Endothelial cell of umbilical vein (primary cell): ENCODE results near the gene CELF2. TPM values are rescaled to one million over a fixed set of nuclear protein-coding genes. Genes with fewer than 3 reads are reported as not detected.

ENCODE experiments used
- BruUV-seq: library from RNA; stranded (reverse); fragments of 400-500 nt; replicated peaks from 2 replicates; lab custom pipeline; 2021; lab: Mats Ljungman, UMichigan
- CTCF ChIA-PET: fragments of 300-600, 350-600 bp; sonication (Branson Sonifier 250); formaldehyde crosslinking; loops from one replicate; lab custom pipeline; 2021; ENCODE audit warnings: antibody characterized with exemption, inconsistent platforms; lab: Charles Lee
- POLR2A ChIA-PET: fragments of 300-600, 350-600 bp; sonication (Branson Sonifier 250); formaldehyde crosslinking; loops from one replicate; lab custom pipeline; 2021; ENCODE audit warnings: antibody characterized with exemption, inconsistent platforms; lab: Charles Lee
- DNase-seq: peaks from one replicate; pipeline ENCODE4 v3.0.0-alpha.2; 2011; ENCODE audit warnings: low read depth, low spot score
- FAIRE-seq: peaks from 2 replicates; lab custom pipeline; 2011; peaks lifted over from hg19 to GRCh38; lab: Jason Lieb, UNC
- H2AFZ ChIP-seq: 2 replicates; pipeline ENCODE4 v1.6.0; 2012; ENCODE audit warnings: low read depth, low read length, control low read depth, inconsistent platforms
- H3K27ac ChIP-seq: 2 replicates; pipeline ENCODE4 v1.5.1; 2011; ENCODE audit warnings: low read depth, mild to moderate bottlenecking, control low read depth, low read length, moderate library complexity; ENCODE audit not compliant: insufficient read depth
- H3K27me3 ChIP-seq, 2 experiments: 2 replicates each; pipeline versions ENCODE4 v1.6.0 to v1.6.1; 2011; ENCODE audit warnings: low read length in 2 of 2, mixed read lengths in 1 of 2; ENCODE audit not compliant: control insufficient read depth in 2 of 2, insufficient read depth in 2 of 2
- H3K36me3 ChIP-seq, 2 experiments: 2 replicates in 1 of 2; 3 replicates in 1 of 2; pipeline ENCODE4 v1.5.1; 2011; ENCODE audit warnings: low read length in 2 of 2, mild to moderate bottlenecking in 1 of 2, moderate library complexity in 1 of 2; ENCODE audit not compliant: control insufficient read depth in 2 of 2, insufficient read depth in 2 of 2; ENCODE audit errors: extremely low read depth in 1 of 2
- H3K4me1 ChIP-seq: 3 replicates; pipeline ENCODE4 v1.5.1; 2011; ENCODE audit warnings: mild to moderate bottlenecking, low read length; ENCODE audit not compliant: control insufficient read depth, insufficient read depth; ENCODE audit errors: extremely low read depth
- H3K4me2 ChIP-seq: 2 replicates; pipeline ENCODE4 v1.6.1; 2011; ENCODE audit warnings: low read length, control low read depth, mixed read lengths; ENCODE audit not compliant: insufficient read depth
- H3K4me3 ChIP-seq, 3 experiments: fragments of 200-600 bp in 1 of 3; sonication (generic), shearing (Covaris generic) in 1 of 3; replicated peaks in 1 of 3; 2 replicates each; pipeline ENCODE4 v1.5.1; 2011 to 2016; ENCODE audit warnings: control low read depth in 3 of 3, low read length in 3 of 3, mild to moderate bottlenecking in 2 of 3, inconsistent platforms in 1 of 3, low read depth in 1 of 3, moderate library complexity in 1 of 3; ENCODE audit not compliant: insufficient read depth in 1 of 3
- H3K79me2 ChIP-seq: 2 replicates; pipeline ENCODE4 v1.6.0; 2012; ENCODE audit warnings: low read length, inconsistent platforms; ENCODE audit not compliant: control insufficient read depth, insufficient read depth
- H3K9ac ChIP-seq: replicated peaks from 2 replicates; pipeline ENCODE3; 2011; ENCODE audit warnings: low read length, control low read depth; ENCODE audit not compliant: insufficient read depth; ENCODE audit errors: extremely low read depth
- H3K9me1 ChIP-seq: replicated peaks from 3 replicates; pipeline ENCODE4 v1.6.0; 2011; ENCODE audit warnings: mild to moderate bottlenecking, low read length; ENCODE audit not compliant: control insufficient read depth, insufficient read depth; ENCODE audit errors: extremely low read depth
- H3K9me3 ChIP-seq: replicated peaks from 2 replicates; pipeline ENCODE4 v1.5.1; 2012; ENCODE audit warnings: low read length, inconsistent platforms; ENCODE audit not compliant: control insufficient read depth, insufficient read depth
- H4K20me1 ChIP-seq: replicated peaks from 2 replicates; pipeline ENCODE3; 2011; ENCODE audit warnings: mild to moderate bottlenecking, low read length; ENCODE audit not compliant: control insufficient read depth, insufficient read depth; ENCODE audit errors: extremely low read depth
- CTCF ChIP-seq, 2 donors: IDR thresholded peaks; 1 replicate in 1 of 2; 2 replicates in 1 of 2; pipeline ENCODE4 v1.5.1; 2011; ENCODE audit warnings: low read length in 2 of 2, mild to moderate bottlenecking in 2 of 2, moderate library complexity in 2 of 2, control low read depth in 1 of 2, inconsistent platforms in 1 of 2, low read depth in 1 of 2; ENCODE audit not compliant: insufficient read depth in 1 of 2; ENCODE audit errors: extremely low read depth in 1 of 2
- EZH2 ChIP-seq: IDR thresholded peaks from 2 replicates; pipeline ENCODE4 v1.6.1; 2012; ENCODE audit warnings: borderline replicate concordance, low read depth, mild to moderate bottlenecking, moderate library complexity, low read length, inconsistent platforms; ENCODE audit not compliant: severe bottlenecking
- FOS ChIP-seq: IDR thresholded peaks from 2 replicates; pipeline ENCODE4 v1.6.1; 2011; ENCODE audit warnings: mild to moderate bottlenecking, low read length, moderate library complexity, borderline replicate concordance; ENCODE audit not compliant: insufficient read depth
- GATA2 ChIP-seq: IDR thresholded peaks from 2 replicates; pipeline ENCODE4 v1.7.0; 2011; ENCODE audit warnings: low read depth, mild to moderate bottlenecking, moderate library complexity, mixed read lengths, low read length; ENCODE audit not compliant: insufficient read length, insufficient read depth
- JUN ChIP-seq: IDR thresholded peaks from 2 replicates; pipeline ENCODE4 v1.6.1; 2011; ENCODE audit warnings: borderline replicate concordance, low read depth; ENCODE audit not compliant: insufficient read length, insufficient read depth
- MAX ChIP-seq: IDR thresholded peaks from 2 replicates; pipeline ENCODE4 v1.6.1; 2011; ENCODE audit not compliant: insufficient read depth, insufficient read length
- MYC ChIP-seq: IDR thresholded peaks from one replicate; pipeline ENCODE4 v1.6.1; 2011; ENCODE audit warnings: mild to moderate bottlenecking, low read depth, low read length
- POLR2A ChIP-seq: IDR thresholded peaks from 2 replicates; pipeline ENCODE4 v1.6.1; 2012; ENCODE audit warnings: low read depth, mild to moderate bottlenecking, control low read depth, low read length
- POLR2AphosphoS5 ChIP-seq: IDR thresholded peaks from 2 replicates; pipeline ENCODE4 v1.6.1; 2012; ENCODE audit warnings: low read depth, mild to moderate bottlenecking, control low read depth, low read length, moderate library complexity; ENCODE audit not compliant: insufficient read depth
- dilution Hi-C: fragments of 300-500 bp; cut with MboI; formaldehyde crosslinking; loops from one replicate; pipeline ENCODE4 v1.15.0; 2019; ENCODE audit warnings: low sequenced_read_pairs; ENCODE audit not compliant: extremely low pct_ligation_motif_present
- intact Hi-C: fragments of 100-400 bp; cut with micrococcal nuclease; formaldehyde crosslinking; loops from one replicate; pipeline ENCODE4 v1.10.0; 2022
- polyA plus RNA-seq, 4 experiments: library from polyadenylated mRNA; depleted of rRNA in 3 of 4; stranded (reverse) in 3 of 4; unstranded in 1 of 4; fragments of >200 nt; gene quantifications; 2 replicates each; pipeline versions ENCODE4 v1.2.1 to v1.2.3, GENCODE V29; 2011 to 2012; ENCODE audit warnings: missing spikeins in 1 of 4
- total RNA-seq: library from RNA; stranded (reverse); gene quantifications from 2 replicates; pipeline ENCODE4 v1.2.3, GENCODE V29; 2021

The CELF2 gene
- total and polyA plus RNA-seq, 2 donors (not counting 3 experiments of a cell fraction or from before 2014, with no cell fraction given): 21.6 to 42.6 TPM

GRCh38 chr10:11282156-11282555, 264.5 kb downstream of the CELF2 start:
- Histone ChIP-seq H3K9me3 (no peaks in the 10 kb centered on the region), H3K27me3 (no peaks in the 10 kb centered on the region), H3K9ac (no peak overlapping the region), H3K9me1 (no peaks in the 10 kb centered on the region), H4K20me1 (no peaks in the 10 kb centered on the region), H3K79me2 (no peaks in the 10 kb centered on the region), H2AFZ (no peak overlapping the region), H3K4me3 (no peak overlapping the region), H3K4me1 (no peaks in the 10 kb centered on the region), H3K4me2 (no peak overlapping the region), H3K36me3 (peaks cover 0 to 1% of the 10 kb centered on the region in 2 experiments), H3K27ac (no peak overlapping the region)
- DNase-seq (no peak), FAIRE-seq (no peak)
- dilution Hi-C loops (no loop called here), intact Hi-C loops (no loop called here)
- ChIA-PET CTCF (interaction anchor here (1.0 kb wide), 1 partner anchor 12 kb away, joined by 3 read pairs; no protein-coding TSS in a partner anchor), POLR2A (no interaction called here)
- TF ChIP-seq FOS (no peak), JUN (no peak), MAX (no peak), POLR2AphosphoS5 (no peak), EZH2 (no peak), POLR2A (no peak), GATA2 (no peak), MYC (no peak), CTCF (IDR thresholded peaks at IDR 0.05; ENCODE audit: extremely low read depth in 1 of 2, insufficient read depth in 1 of 2, low read depth in 1 of 2, low read length in 2 of 2) (no peak)
- no TSS peak for BruUV-seq
